ENCODE results near the gene ZBTB39. TPM values are rescaled to one million over a fixed set of nuclear protein-coding genes. Genes with fewer than 3 reads are reported as not detected.

ZBTB39 gene
- total RNA-seq, 1 experiment from 2014 or later: 31.2 TPM

DNA sequence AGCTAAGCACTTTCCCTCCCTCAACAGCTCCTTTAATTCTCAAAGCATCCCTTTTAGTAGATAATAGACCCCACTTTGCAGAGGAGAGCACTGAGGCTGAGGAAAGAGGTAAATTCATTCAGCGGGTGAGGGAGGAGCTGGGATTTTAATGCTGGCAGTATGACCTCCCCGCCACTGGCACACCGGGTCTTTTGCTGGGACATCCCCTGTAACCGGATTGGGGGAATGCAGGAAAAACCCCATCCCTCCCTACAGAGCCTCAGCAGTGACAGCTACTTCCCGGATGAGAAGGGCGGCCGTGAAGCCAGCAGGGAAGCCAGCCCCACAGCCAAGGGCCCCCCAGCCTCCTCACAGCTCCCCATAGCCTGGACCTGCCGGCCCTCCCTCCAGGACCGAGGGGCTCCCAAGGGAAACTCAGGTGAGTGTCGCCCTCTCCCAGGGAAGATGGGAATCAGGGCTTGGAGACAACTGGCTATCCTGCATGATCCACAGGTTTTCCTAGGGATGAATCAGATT lies 12.1 kb downstream of the ZBTB39 start:
- no peaks in the 10 kb centered on the region for H3K27me3 ChIP-seq (ENCODE audit: insufficient read depth, low read length)
- H3K9me3 ChIP-seq (ENCODE audit: control insufficient read depth, low read depth, low read length): no peaks in the 10 kb centered on the region
- Mint-ChIP-seq H3K4me1 (peaks cover 6 to 9% of the 10 kb centered on the region in 2 experiments), H3K27me3 (ENCODE audit: low read depth) (no peaks in the 10 kb centered on the region), H3K36me3 (ENCODE audit: insufficient read depth in 1 of 3, low read depth in 3 of 3) (peaks cover 3 to 17% (median 15%) of the 10 kb centered on the region in 3 experiments), H3K27ac (no peak overlapping the region), H3K9me3 (no peaks in the 10 kb centered on the region; a peak in 1 of 5 replicates), H3K4me3 (peak overlapping the region in 1 of 2 experiments; percentile 4; a peak in 1 of 5 replicates)
- no peak overlapping the region for H3K23ac ChIP-seq (ENCODE audit: insufficient read length, low read depth, low read length)
- H3K4ac ChIP-seq (ENCODE audit: low read depth, low read length): no peak overlapping the region
- no peak overlapping the region for H2AK5ac ChIP-seq (ENCODE audit: insufficient read length, low read length)
- no peak overlapping the region for H4K5ac ChIP-seq (ENCODE audit: insufficient read length, low read depth, low read length)
- no peak overlapping the region; the same call in 1 of the 2 replicates for H3K14ac ChIP-seq (ENCODE audit: insufficient read depth, low read length)
- no peak overlapping the region for H2BK15ac ChIP-seq (ENCODE audit: low read depth, low read length)
- WGBS (ENCODE audit: extremely low coverage, insufficient read length, low lambda C conversion rate): no CpG with 5 or more reads among the region's 10 CpGs
- no peaks in the 10 kb centered on the region for H4K20me1 ChIP-seq (ENCODE audit: control insufficient read depth, insufficient read depth, insufficient read length)
- H3K79me2 ChIP-seq (ENCODE audit: insufficient read depth, low read length): no peaks in the 10 kb centered on the region; the same call in none of the 2 replicates
- no peak overlapping the region for H4K91ac ChIP-seq (ENCODE audit: insufficient read length, low read depth, low read length)
- no peak overlapping the region for H3K27ac ChIP-seq (ENCODE audit: insufficient read length, low read depth, low read length)
- no peak overlapping the region for H3T11ph ChIP-seq (ENCODE audit: low read length)
- H3K4me2 ChIP-seq (ENCODE audit: insufficient read depth, insufficient read length, low read length): no peak overlapping the region
- TF ChIP-seq, protein P1, sequence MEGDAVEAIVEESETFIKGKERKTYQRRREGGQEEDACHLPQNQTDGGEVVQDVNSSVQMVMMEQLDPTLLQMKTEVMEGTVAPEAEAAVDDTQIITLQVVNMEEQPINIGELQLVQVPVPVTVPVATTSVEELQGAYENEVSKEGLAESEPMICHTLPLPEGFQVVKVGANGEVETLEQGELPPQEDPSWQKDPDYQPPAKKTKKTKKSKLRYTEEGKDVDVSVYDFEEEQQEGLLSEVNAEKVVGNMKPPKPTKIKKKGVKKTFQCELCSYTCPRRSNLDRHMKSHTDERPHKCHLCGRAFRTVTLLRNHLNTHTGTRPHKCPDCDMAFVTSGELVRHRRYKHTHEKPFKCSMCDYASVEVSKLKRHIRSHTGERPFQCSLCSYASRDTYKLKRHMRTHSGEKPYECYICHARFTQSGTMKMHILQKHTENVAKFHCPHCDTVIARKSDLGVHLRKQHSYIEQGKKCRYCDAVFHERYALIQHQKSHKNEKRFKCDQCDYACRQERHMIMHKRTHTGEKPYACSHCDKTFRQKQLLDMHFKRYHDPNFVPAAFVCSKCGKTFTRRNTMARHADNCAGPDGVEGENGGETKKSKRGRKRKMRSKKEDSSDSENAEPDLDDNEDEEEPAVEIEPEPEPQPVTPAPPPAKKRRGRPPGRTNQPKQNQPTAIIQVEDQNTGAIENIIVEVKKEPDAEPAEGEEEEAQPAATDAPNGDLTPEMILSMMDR (conservative IDR thresholded peaks at IDR 0.05): no peak
- no peaks in the 10 kb centered on the region for H3K23me2 ChIP-seq (ENCODE audit: insufficient read length, low read depth, low read length, poor library complexity, severe bottlenecking)
- no peak overlapping the region for H3K18ac ChIP-seq (ENCODE audit: insufficient read length, low read depth, low read length)
- H3K56ac ChIP-seq (ENCODE audit: insufficient read length, low read depth, low read length): no peak overlapping the region
- no peak overlapping the region for H2AFZ ChIP-seq (ENCODE audit: low read length)
- no peak overlapping the region for H2BK120ac ChIP-seq (ENCODE audit: low read depth, low read length, poor library complexity, severe bottlenecking)
- no peaks in the 10 kb centered on the region for H3K4me1 ChIP-seq (ENCODE audit: insufficient read depth, low read length)
- peaks cover 3% of the 10 kb centered on the region for H3K79me1 ChIP-seq (ENCODE audit: insufficient read depth, low read depth, low read length, poor library complexity, severe bottlenecking)
- H3K9ac ChIP-seq (ENCODE audit: extremely low read depth, insufficient read length, low read length): no peak overlapping the region
- DNase-seq: peak; percentile 29
- no peak overlapping the region for H2BK20ac ChIP-seq (ENCODE audit: low read depth, low read length, poor library complexity, severe bottlenecking)
- H2BK12ac ChIP-seq (ENCODE audit: insufficient read length, low read depth, low read length): no peak overlapping the region
- H4K8ac ChIP-seq (replicated peaks; ENCODE audit: insufficient read length, low read depth, low read length): no peak overlapping the region
- H2BK5ac ChIP-seq (ENCODE audit: insufficient read length, low read length): no peak overlapping the region
